ENCODE data around the gene KCNA3. TPM values are rescaled to one million over a fixed set of nuclear protein-coding genes. Genes with fewer than 3 reads are reported as not detected.

KCNA3 gene
- total RNA-seq, 1 donor from 2014 or later, result 0.22 TPM

DNA sequence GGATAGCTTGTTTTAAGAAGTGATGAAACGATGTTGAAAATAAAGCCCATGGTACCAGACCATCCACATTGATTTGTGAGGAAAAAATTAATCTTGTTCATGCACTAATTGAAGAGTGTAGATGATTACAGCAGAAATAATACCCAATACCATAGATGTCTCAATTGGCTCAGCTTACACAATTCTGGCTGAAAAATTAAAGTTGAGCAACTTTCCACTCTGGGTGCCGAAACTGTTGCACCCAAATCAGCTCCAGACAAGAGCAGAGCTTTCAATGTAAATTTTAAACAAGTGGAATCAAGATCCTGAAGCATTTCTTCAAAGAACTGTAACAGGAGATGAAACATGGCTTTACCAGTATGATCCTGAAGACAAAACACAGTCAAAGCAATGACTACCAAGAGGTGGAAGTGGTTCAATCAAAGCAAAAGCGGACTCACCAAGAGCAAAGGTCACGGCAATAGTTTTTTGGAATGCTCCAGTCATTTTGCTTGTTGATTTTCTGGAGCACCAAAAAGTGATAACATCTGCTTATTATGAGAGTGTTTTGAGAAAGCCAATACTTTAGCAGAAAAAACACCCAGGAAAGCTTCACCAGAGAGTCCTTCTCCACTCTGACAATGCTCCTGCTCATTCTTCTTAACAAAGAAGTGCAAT is 16.1 kb upstream of the KCNA3 start:
- TF ChIP-seq, protein P1, sequence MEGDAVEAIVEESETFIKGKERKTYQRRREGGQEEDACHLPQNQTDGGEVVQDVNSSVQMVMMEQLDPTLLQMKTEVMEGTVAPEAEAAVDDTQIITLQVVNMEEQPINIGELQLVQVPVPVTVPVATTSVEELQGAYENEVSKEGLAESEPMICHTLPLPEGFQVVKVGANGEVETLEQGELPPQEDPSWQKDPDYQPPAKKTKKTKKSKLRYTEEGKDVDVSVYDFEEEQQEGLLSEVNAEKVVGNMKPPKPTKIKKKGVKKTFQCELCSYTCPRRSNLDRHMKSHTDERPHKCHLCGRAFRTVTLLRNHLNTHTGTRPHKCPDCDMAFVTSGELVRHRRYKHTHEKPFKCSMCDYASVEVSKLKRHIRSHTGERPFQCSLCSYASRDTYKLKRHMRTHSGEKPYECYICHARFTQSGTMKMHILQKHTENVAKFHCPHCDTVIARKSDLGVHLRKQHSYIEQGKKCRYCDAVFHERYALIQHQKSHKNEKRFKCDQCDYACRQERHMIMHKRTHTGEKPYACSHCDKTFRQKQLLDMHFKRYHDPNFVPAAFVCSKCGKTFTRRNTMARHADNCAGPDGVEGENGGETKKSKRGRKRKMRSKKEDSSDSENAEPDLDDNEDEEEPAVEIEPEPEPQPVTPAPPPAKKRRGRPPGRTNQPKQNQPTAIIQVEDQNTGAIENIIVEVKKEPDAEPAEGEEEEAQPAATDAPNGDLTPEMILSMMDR (IDR thresholded peaks at IDR 0.05; ENCODE audit: borderline replicate concordance), result no peak
- Histone ChIP-seq H3K27me3 (ENCODE audit: low read depth) (peaks cover 15% of the 10 kb centered on the region), H3K27ac (replicated peaks) (no peak overlapping the region), H3K36me3 (no peaks in the 10 kb centered on the region), H3K4me1 (no peaks in the 10 kb centered on the region), H3K9me3 (replicated peaks) (no peaks in the 10 kb centered on the region), H3K4me3 (no peak overlapping the region)
- intact Hi-C loops (cut with micrococcal nuclease), result no loop called here
- DNase-seq, result no peak

DNA sequence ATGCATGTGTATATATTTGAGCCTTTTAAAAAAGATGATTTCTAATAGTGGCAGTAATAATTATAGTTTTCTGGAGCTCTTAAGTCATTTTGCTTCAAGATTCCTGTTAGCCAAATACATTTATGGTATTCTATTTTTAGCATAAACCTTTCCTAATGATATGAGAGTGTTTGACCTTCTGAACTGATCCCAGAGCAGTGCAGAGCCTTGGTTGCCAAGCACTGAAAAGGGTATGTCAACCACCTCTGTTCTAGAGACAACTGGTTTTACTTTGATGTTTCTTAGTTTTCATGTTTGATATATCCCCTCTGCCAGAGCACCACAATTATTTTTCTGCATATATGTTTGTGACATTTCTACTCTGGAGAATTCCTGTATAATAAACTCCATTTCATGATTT is 15.1 kb upstream of the KCNA3 start:
- TF ChIP-seq, protein P1 (IDR thresholded peaks at IDR 0.05; ENCODE audit: borderline replicate concordance), result no peak
- Histone ChIP-seq H3K9me3 (replicated peaks) (no peaks in the 10 kb centered on the region), H3K4me1 (no peaks in the 10 kb centered on the region), H3K36me3 (no peaks in the 10 kb centered on the region), H3K27me3 (ENCODE audit: low read depth) (peaks cover 23% of the 10 kb centered on the region), H3K27ac (replicated peaks) (no peak overlapping the region), H3K4me3 (no peak overlapping the region)
- intact Hi-C loops (cut with micrococcal nuclease), result no loop called here
- DNase-seq, result no peak

DNA sequence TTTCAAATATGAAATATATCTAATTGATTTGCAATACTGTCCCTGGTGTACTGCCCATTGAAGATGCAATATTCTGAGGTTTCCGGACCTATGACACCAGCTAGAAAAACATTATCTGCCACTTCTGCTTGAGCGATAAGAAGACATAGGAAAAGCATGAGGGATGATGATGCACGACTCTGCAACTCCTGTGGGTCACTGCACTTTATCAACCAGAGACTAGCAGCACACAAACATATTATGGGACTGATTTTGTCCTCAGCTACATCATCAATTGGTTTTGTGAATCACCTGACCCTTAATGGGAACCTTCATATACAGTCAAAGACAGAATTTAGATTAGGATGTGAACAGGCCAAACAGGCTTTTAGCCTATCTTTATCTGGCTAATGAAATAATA is 13.8 kb upstream of the KCNA3 start:
- no peak for DNase-seq
- peaks cover 36% of the 10 kb centered on the region for H3K27me3 ChIP-seq (ENCODE audit: low read depth)
- no peaks in the 10 kb centered on the region for H3K36me3 ChIP-seq
- H3K4me3 ChIP-seq, result no peak overlapping the region
- TF ChIP-seq, protein P1 (IDR thresholded peaks at IDR 0.05; ENCODE audit: borderline replicate concordance), result no peak
- H3K9me3 ChIP-seq (replicated peaks), result no peaks in the 10 kb centered on the region
- no peaks in the 10 kb centered on the region for H3K4me1 ChIP-seq
- intact Hi-C loops (cut with micrococcal nuclease), result no loop called here
- no peak overlapping the region for H3K27ac ChIP-seq (replicated peaks)

DNA sequence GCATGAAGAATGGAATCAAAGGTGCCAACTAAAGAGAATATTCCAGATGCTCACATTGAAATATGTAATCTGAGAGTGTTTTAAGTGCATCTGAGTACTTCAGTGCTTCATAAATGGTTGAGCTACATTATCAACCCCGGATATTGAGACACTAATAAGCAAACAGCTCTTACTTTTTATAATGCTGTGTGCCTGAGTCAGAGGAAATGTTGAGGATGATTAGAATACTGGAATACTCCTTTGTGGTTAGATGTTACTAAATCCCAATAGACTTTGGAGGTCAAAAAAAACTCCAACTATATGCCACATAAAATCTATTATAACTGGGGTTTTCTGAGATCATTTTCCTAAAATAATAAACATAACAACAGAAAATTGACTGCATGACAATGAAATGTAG is 12.5 kb upstream of the KCNA3 start:
- intact Hi-C loops (cut with micrococcal nuclease), result no loop called here
- H3K36me3 ChIP-seq, result no peaks in the 10 kb centered on the region
- no peaks in the 10 kb centered on the region for H3K9me3 ChIP-seq (replicated peaks)
- TF ChIP-seq, protein P1 (IDR thresholded peaks at IDR 0.05; ENCODE audit: borderline replicate concordance), result no peak
- H3K4me1 ChIP-seq, result no peaks in the 10 kb centered on the region
- peaks cover 43% of the 10 kb centered on the region for H3K27me3 ChIP-seq (ENCODE audit: low read depth)
- H3K4me3 ChIP-seq, result no peak overlapping the region
- DNase-seq, result no peak
- H3K27ac ChIP-seq (replicated peaks), result no peak overlapping the region

DNA sequence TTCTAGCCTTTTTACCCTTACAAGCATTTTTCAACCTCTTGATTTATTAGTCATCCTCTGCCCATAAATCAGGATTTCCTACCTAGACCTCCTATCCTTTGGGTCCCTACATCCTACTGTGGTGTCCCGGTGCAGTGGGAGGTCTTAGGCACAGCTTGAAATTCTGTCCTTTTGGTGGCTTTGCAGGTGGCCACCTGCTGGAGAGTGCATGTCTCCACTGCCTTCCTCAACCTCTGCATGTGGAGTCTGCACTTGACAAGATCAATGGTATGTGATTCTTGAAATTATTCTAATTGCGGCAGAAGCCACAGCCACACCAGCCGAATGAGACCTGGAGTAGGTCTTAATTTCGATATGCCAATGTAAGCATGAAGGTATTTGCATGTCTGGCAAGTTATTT is 11.4 kb upstream of the KCNA3 start:
- Histone ChIP-seq H3K4me1 (no peaks in the 10 kb centered on the region), H3K36me3 (no peaks in the 10 kb centered on the region), H3K9me3 (replicated peaks) (no peaks in the 10 kb centered on the region), H3K4me3 (no peak overlapping the region), H3K27ac (replicated peaks) (no peak overlapping the region), H3K27me3 (ENCODE audit: low read depth) (peaks cover 51% of the 10 kb centered on the region)
- TF ChIP-seq, protein P1 (IDR thresholded peaks at IDR 0.05; ENCODE audit: borderline replicate concordance), result no peak
- intact Hi-C loops (cut with micrococcal nuclease), result no loop called here
- DNase-seq, result no peak
